CD4-positive, alpha-beta T cell treated with Interleukin-21 for 1 hour (primary cell): Measurements from ENCODE around the gene ATP6V0E2.

Experiments used
- DNase-seq: peaks from one replicate; pipeline ENCODE4 v3.0.0-alpha.2; 2020

The ATP6V0E2 gene

DNA sequence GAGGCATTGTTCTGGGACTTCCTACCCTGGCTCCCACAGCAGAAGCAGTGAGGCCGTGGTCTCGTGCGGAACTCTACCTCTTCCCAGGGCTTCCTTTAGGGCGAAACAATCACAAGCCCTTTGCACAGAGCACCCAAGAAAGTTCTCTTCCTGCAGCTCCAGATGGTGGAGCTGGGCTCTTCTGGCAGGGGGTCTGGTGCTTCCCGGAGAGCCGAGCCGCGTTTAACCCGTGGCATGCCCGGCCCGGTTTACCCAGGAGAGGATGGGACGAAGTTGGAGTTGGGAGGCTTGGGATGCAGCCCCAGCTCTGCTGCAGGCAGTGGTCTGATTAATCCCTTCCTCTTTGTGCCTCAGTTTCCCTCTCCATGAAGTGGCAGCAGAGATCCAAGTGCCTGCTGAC is 9.0 kb upstream of the ATP6V0E2 start:
- DNase-seq: no peak

DNA sequence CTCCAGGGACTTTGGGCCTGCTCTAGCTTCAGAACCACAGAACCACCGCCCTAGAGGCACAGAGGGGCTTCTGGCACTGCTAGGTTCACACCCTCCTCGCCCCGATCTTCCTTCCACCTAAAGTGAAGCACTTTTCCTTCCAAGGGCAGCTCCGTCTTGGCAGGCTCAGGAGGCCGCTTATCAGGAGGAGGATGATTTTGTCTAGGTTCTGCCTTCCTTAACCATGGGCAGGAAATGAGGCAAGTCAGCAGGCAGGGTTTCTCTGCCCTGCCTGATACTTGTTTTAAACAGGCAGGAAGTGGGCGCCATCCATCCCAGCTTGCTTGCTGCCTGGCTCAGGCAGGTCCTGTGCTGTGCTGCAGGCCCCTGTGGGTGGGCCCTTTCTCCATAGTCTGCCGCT is 8.3 kb upstream of the ATP6V0E2 start:
- DNase-seq: peak; percentile 64

DNA sequence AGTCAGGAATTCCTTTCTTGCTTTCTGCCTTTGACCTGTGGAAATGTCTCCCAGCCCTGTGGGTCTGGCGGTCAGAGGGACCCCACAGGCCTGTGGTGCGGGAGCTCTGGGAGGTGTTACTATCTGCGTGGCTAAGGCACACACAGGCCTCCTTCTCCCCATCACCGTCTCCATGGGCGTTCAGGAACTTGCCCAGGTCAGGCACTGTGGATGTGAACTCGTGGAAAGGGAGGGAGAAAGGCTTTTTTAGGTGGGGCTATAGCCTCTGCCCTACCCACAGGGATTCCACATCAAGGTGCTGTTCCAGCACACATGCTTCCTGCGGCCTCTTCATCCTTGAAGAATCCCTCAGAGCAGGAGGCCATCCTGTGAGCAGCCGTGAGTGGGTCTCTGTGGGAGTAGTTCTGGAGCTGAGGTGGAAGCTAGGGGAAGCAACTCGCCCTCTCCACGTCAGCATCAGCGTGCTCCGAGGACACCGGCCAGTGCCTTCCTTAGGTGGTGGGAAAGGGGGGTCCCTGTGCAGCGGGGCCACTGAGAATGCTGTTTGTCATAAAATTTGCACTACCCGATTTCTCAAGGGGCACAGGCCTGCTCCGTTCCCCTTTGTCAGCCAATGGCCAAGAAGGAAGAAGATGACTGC is 7.5 kb upstream of the ATP6V0E2 start:
- DNase-seq: no peak

DNA sequence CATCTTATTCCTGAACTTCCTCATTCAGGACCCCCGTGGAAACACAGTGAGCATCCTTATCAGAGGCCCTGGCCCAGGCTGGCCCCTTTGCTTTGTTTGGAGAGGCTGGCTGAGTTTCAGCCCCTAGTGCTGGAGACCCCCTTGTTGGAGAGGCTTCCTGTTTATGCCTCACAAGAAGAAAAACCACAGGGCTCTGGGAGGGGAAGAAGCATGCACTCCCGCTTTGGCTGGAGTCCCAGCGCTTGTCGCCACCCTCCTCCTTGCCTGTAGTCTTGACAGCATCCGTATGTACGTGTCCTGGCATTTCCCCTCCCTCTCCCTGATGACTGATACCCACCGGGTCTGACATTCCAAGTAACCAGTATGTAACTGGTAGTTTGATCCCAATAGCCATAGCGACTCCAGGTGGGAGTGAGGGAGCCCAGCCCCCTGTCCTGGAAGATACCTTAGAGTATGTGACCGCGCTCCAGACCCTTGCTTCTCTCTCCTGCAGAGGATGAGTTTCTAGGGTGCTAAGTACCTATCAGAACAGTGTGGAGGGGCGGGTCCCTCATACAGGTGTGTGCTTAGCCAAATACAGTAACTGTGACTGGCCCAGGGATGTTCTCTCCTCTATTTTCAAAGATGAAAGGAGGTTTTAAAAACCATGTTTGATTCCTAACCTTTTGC is 6.9 kb upstream of the ATP6V0E2 start:
- DNase-seq: no peak

DNA sequence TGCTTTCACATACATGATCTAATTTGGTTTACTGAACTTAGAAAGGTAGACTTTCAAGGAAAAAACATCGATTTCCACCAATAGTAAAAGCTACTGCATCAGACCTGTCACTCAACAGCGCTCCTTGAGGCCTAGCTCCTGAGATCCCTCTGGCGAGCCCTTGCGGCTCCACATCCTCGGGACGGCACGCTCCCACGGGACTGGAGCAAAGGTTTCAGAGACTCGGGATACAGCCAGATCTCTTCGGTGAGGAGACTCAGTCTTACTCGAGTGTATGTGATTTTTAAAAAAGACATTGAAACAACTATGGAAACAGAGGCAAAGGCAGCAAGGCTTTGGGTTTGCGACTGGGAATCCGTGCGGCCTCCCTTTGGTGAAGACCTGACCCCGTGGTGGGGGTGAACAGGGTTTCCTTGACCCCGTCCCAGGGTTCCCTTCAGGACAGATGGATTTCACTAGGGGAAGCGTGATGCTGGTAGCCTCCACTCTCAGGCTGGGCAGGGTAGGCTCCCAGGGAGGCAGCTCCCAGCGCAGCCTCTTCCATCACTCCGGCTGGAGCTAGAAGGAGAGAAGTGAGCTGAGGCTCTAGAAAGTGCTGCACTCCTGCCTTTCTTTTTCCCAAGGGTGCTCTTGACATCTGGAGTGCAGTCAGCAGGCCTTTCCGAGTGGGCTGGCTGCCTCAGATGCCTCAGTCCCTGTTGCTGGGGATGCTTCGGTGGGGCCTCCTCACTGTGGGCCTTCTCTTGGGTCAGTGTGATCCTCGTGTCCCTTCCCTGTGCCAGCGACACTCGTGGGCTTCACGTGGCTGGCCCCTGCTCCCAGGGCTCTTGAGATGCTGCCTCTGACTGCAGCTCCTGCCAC is 5.8 kb upstream of the ATP6V0E2 start:
- no peak for DNase-seq

DNA sequence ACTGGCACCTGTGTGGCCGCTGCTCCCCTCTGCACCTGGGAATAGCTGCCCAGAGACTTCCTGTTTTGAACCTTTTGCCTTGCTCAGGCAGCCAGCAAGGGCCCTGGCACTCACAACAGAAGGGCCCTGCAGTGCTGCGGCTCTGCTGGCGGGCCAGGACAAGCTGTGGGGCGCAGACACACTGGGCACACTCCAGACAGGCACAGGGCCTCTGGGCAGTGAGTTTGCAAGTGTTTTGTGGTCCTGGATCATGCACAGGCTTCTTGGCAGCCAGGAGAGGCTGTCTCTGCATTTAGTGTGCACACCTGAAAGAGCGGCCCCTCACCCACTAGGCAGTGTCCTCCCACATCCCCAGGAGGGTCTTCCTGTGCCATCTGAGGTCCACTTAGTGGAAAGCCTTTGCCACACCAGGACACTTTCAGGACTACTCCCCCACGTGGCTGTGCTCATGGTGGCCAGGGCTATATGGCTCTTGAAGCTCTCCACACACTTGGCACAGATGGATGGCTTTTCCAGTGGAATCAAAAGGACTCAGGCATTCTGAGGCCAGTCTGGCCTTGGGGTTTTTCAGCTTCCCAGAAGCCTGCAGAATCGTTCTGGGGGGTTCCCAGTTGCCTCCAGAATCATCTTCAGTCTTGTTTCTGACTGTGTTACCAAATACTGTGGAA is 5.0 kb upstream of the ATP6V0E2 start:
- no peak for DNase-seq

DNA sequence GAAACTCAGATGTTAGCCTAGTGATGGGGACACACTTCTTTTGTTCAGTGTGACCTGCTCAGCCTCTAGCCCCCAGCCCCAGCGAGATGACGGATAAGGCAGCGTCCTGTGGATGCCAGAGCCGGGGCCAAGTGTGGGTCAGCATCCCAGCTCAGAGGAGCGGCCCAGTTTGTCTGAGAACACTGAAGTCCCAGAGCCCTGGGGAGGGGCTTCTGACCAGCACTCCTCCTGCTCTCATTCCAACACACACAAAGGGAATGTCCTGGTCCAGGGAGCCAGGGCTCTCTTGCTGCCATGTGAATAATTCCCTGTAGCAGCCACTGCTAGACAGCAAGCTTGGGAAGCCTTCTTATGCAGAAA is 4.5 kb upstream of the ATP6V0E2 start:
- DNase-seq: no peak

DNA sequence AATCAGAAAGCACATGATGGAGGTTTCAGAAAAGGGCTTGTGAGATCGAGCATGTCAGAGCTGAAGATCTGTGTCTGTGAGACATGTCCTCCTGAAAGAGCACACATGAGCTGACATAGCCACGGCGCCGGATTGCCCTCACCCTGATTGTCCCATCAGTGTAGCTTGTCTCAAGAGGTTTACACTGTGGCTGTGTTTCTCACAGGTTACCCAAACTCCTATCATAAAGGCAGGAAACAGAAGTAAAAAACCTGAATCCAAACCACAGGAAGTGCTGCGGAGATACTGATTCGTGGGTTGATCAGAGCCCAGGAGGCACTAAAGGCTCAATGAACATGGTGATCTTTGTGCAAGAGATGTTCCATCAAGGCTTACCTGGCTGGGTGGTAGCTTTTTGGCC is 3.9 kb upstream of the ATP6V0E2 start:
- DNase-seq: peak; percentile 73

DNA sequence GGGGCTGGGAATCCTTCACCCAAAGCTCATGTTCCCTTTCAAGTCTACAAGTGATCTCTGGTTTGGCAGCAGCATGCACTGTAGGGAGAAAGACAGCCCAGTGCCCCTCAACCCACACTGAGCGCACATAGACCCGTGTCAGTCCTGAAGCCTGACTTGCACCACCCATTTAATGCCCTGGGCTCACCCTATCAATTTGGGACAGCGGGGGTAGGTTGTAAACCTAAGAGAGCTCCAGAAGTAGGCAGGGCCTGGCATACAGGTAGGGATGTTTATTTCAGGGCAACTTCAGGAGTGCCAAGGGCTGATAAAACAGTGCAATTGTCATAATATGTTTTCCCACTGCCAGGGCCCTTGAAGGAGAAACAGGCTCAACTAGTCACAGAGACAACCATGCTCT is 3.5 kb upstream of the ATP6V0E2 start:
- no peak for DNase-seq

DNA sequence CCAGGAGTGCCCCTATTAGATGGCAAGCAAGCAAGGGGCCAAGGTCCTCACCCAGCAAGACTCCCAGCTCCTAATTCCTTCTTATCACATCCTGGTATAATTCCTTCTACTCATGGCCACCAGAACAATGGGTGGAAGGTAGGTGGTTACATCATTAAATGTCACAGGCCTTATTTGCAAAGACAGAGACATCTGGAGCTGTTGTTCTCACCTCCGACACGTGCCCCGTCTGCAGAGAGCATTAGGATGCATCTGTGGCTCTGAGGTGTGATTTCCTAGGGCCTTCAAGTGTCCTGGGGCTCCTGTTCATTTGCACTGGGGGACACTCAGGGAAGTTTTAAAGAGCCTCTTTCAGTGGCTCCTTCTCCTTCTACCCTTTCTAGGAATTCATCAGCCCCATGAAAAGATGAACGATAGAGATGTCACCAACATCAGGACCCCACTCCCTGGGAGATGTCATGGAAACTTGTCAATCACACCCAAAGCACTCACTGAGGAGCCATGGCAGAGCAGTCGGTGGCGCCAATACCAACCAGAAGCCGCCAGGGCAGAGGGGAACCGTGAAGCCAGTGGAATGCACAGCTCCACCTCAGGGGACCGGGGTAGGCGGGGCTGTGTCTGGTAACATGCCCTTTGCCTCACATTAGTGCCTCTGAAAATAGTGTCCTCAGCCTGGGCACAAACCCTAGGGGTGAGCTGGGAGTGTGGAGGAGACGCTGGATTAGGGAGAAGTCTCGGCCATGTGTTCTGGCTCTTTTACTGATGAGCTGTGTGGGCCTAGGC is 2.9 kb upstream of the ATP6V0E2 start:
- no peak for DNase-seq

DNA sequence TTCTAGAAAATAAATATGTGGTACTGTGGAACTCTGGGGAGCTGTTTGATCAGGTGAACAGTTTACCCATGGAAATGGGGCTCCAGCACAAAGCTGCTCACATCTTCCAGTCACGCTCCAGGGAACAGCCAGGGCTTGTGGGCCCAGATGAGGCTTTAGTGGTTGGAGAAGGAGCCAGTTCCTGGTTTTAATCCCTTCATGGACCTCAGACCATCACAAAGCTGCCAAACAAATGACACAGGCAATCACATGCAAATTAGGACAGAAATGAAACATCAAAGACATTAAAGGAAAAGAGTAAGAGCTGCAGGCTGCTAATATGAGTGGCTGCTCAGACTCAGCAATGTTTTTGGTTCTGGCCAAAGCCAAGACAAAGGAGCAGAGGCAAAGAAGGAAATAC is 2.2 kb upstream of the ATP6V0E2 start:
- no peak for DNase-seq

DNA sequence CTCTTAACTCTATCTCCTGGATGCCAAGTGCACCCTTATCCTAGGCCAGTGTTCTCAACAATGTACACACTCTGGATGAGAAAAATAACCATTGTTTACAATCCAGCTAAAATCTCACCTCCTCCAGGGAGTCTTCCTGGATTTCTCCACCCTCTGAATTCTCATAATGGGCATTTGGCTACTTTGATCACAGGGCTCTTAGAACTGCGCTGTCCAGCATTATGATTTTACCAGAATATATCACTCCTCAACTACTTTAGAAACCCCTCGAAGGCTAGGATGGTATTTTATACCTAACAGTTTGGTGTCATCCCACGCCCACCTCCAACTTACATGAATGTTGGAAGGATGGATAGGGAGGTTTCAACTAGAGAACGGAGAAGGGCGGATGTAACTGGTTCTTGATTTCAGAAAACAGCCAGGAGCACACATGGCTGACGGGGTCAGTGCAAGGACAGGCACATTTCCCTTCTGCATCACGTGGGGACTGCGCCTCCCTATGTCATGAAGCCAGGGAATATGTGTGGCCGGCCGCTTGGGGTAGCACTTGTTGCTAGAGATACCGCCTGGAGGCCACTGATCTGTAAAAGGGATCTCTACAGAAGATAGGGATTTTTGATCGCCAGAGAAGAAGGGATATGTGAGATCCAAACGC is 1.2 kb upstream of the ATP6V0E2 start:
- DNase-seq: peak; percentile 39

DNA sequence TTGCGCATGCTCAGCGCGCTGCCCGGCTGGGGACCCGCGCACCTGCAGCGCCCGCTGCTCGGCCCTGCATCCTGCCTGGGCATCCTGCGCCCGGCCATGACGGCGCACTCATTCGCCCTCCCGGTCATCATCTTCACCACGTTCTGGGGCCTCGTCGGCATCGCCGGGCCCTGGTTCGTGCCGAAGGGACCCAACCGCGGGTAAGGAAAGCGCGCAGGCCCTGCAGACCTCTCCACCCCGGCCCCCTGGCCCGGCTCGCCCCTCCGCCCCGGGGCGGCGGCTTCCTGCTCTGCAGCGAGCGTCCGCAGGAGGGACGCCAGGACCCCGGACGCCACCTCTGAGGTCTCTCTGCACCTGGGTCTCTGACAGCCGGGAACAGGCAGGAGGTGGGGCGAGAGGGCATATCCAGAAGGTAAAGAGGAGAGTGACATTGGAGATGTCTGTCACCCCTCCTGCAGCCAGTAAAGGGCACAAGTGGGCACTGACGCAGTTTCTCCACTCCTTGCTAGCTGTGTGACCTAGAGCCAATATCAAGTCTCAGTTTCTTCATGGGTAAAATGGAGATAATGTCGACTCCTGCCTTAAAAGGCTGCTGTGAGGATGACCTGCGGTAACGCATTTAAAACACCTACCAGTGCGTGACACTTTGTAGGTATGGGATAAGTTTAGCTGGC is 338 bp downstream of the ATP6V0E2 start:
- DNase-seq: peak; percentile 36

DNA sequence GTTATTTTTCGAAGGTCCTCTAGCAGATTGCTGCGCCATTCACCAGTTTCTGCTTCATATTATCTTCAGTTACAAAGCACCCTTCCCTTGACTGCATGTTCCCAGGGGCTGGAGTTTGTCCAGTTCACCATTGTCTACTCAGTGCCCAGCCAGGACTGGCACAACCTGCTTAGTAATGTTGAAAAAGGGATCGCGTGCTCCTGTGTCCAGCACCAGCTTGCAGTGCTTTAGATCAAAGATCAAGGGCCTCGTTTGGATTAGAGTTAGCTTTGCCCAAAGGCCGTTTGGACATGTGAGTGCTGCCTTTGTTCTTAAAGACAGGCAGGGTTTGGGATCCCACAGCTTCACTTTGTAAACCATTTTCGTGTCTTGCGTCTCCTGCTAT is 867 bp downstream of the ATP6V0E2 start:
- DNase-seq: no peak

DNA sequence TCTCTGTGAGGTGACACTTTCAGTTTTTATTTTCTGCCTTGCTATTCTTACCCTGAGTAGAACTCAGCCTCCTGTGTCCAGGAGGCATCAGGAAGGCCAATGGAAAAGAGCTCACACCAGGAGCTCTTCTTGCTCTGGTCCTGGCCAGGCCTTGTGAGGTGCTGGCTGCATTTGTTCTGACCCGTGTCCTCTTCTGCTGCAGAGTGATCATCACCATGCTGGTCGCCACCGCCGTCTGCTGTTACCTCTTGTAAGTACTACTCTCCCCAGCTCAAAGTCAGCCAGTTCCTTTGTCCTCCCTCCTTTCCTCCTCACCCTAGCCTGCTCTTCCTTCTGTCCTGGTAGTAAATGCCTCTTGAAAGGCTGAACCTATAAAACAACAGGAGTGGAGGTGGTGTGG is 1.6 kb downstream of the ATP6V0E2 start:
- no peak for DNase-seq

DNA sequence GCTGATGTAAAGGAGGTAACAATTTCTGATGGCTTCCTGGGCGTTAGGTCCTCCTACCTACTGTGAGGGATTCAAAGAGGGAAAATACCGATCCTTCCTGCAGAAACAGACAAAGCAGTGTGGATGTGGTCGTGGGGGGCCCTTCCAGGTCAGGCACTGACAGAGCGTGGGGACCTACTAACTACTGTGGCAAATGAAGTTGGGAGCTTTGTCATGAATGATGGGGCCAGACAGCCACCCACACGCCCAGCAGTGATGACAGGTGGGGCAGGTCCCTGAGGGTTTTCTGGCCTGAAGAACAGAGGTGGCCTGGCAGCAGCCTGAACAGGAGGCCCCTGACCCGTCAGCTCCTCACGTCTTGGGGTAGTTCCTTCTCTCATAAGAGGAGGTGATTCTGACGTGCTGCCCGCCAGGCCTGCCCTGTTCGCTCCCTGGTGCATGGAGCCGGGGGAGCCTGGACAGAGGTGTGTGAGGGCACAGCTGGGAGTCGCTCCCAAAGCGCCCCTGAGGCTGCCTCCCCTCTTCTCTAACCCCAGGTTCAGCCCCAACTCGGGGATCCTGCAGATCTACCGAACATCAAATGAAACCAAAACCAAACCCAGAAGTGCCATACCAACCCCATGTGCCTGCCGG is 4.2 kb downstream of the ATP6V0E2 start:
- no peak for DNase-seq

DNA sequence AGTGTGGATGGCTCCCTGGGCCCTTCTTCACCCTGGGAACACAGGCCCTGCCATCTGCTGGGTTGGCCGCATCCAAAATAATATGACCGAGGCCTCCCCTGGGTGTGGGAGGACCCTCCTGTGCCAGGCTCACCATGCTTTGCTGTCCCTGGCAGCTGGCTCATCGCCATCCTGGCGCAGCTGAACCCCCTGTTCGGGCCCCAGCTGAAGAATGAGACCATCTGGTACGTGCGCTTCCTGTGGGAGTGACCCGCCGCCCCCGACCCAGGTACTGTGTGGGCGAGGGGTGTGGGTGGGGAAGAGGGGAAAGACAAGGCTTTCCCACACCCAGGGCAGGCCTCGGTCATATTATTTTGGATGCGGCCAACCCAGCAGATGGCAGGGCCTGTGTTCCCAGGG is 4.8 kb downstream of the ATP6V0E2 start:
- no peak for DNase-seq

DNA sequence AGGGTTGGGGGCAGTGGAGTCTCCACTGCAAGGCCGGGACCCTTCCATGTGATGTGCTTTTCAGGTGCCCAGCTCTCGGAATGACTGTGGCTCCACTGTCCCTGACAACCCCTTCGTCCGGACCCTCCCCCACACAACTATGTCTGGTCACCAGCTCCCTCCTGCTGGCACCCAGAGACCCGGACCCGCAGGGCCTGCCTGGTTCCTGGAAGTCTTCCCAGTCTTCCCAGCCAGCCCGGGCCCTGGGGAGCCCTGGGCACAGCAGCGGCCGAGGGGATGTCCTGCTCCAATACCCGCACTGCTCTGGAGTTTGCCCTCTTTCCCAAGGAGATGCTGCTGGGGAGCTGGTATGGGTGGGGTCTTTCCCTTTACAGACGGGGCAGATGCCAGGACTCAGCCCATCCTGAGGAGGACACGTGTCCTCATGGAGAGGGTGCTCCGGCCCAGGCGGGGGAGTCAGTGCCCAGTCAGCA is 5.5 kb downstream of the ATP6V0E2 start:
- no peak for DNase-seq

DNA sequence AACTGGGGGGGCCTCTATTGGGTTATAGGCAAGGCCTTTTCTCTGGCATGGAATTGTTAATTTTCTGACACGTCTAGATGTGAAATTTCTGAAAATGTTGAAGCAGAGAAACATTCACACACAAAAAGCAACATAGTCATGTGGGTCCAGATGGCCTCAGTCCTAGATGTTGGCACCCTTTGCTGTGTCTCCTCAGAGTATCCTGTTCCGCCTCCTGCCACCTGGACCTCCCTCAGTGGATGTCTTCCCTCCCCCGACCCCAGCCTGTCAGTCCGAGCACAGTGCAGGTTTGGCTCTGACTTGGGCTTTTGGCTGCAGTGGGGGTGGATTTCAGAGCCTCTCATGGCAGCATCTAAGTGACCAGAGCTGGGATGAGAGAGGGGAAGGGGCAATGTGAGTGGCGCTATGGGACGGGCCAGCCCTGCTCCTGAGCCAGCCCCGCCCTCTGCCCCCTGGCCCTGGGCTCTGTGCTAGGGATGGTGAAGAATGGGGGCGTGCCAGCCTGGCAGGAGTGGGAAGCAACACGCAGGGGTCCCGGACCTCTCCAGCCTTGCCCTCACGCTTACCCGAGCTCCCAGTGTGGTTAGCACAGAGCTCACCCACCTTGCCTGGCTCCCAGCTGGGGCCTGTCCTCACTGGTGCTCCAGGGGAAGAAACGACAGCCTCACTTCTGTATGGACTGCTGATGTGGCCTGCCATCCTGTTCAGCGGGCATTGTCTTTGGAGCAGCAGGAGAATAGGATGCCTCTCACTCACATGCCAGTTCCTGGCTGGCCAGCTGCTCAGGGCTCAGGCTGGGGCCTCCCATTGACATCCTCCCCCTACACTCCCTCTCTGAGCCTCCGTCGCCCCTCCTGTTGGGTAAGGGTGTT is 6.2 kb downstream of the ATP6V0E2 start:
- no peak for DNase-seq
